RPMI7951 (cell line): ENCODE data around the gene ACBD6. TPM values are rescaled to one million over a fixed set of nuclear protein-coding genes. Genes with fewer than 3 reads are reported as not detected.

Experiments used
- DNase-seq: peaks from one replicate; pipeline ENCODE4 v3.0.0-alpha.2; 2012; ENCODE audit warnings: low read depth
- total RNA-seq: library from RNA; depleted of rRNA; stranded (reverse); fragments of >200 nt; shearing (Covaris generic); gene quantifications from 2 replicates; pipeline ENCODE4 v1.2.3, GENCODE V29; 2014

Gene ACBD6
- total RNA-seq, 1 experiment from 2014 or later = 48.1 TPM

DNA sequence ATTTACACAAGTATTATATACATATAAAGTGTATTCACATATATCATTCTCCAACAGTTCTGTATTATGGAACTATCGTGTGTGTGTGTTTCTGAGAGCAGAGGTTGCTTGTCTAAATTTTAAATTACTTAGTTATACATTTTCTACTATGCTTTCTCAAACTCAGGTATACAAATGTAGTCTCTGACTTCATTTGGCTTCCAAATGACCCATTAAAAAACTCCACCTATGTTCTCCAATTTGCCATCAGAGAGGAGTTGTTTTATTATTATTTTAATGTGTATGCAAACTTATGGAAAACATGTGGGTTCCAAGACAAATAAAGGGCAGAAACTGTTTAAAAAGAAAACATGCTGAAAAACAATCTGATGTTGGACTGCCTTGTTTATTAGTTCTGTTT lies 131.8 kb downstream of the ACBD6 start:
- no peak for DNase-seq

DNA sequence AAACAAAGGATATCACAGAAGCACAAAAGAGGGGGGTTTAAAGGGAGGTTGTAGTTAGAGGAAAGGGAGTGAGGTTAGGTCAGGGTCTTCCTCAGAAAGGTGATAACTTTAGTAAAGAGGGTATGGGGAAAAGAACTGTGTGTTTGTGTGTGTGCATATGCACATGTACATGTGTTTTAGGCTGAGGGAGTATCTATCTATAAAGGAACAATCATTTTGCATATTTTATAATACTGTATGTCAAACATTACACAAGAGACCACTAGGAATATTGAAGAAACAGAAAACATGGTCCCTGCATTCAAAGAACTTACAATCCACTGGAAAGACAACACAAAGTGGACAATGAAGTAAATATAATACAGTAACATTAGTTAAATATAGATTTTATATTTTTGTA lies 132.2 kb downstream of the ACBD6 start:
- no peak for DNase-seq

DNA sequence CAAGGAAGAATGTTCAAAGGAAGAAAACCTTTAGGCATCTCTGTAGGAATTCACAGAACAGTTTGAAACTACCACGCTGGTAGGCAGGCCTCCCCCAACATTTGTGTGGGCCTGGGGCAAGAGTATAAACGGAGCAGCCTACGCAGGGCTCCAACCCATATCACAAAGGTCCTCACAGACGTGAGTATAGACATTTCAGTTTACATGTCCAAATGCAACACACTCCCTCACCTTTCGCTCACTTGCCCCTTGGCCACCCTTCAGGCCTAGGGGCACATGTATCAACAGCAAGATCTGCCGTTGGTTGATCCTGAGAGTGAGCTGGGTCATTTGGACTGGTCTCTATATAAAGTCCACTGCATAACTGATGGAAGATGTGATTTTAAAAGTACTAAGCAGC lies 133.3 kb downstream of the ACBD6 start:
- no peak for DNase-seq

DNA sequence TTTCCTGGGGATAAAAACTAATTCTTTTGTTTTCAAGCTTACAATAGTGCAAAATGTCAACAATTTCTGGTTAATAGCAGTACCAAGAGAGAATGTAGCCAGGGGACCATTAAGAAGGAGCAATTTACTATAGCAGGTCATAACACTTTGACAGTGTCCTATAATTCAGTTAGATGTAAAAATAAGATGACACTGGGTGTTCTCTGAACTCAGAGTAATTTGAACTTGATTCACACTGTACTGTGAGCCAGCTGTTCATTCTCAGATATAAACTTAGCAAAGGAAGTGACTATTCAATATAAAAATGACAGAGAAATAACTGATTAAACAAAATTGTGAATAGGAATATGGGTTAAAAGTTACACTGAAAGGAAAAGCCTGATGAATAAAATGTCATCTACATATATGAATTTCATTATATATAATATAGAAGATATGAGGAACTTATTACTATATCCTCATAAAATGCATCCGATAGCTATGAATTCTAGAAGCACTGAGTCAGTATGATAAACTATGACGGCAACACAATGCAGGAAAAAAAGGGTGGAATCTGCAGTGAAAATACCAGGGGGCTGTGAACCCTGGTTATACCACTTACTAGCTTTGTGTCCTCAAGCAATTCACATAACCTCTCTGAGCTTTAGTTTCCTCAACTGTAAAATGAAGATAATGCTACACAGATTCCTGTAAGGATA lies 135.9 kb downstream of the ACBD6 start:
- DNase-seq = no peak

DNA sequence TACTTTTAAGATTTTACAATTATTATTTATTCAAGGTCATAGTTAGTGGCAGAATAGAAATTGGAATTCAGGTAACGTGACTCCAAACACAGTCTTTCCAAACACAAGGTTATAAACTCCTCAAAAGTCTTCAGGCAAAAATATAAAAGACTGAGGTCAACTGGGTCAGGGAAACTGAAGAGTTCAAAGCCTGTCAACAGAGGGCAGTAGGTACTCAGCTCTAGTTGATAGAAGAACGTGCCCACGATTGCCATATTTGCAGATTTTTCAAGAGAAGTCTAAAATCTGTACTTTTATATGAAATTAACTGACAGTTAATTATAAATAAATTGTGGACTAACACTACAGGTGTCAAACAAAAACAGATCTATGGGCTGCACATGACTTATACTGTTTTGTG lies 137.3 kb downstream of the ACBD6 start:
- peak; percentile 9 for DNase-seq

DNA sequence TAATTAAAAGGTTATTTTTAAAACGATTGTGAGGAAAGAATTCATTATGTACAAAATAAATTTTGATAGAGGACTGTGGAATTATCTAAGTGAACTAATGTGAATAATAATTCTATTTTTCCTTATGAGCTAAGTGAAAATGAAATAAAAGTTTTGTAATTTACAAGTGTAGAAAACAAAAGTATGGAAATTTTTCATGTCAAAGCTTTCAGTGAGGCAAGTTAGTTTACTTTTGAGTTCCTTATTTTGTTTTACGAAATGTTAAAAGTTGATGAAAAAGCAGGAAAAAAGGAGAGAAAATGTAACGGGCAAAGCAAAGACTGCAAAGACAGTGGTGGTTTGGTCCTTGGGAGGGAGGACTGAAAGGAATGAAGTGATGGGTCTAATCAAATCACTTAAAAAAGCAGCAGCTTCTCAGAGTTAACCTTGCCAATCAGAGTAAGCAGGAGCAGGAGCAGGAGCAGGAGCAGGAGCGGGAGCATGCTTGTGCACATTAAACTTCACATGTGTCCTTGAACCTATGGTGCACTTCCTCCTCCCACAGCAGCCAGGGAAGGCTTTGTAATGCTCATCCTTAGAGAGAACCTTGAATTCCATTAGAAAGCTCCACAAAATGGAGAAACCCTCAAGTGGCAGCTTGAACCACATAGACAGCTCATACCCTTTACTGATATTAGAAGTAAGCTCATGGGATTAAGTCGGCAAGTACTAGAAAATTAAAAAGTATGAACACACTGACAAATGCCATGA lies 139.0 kb downstream of the ACBD6 start:
- no peak for DNase-seq

DNA sequence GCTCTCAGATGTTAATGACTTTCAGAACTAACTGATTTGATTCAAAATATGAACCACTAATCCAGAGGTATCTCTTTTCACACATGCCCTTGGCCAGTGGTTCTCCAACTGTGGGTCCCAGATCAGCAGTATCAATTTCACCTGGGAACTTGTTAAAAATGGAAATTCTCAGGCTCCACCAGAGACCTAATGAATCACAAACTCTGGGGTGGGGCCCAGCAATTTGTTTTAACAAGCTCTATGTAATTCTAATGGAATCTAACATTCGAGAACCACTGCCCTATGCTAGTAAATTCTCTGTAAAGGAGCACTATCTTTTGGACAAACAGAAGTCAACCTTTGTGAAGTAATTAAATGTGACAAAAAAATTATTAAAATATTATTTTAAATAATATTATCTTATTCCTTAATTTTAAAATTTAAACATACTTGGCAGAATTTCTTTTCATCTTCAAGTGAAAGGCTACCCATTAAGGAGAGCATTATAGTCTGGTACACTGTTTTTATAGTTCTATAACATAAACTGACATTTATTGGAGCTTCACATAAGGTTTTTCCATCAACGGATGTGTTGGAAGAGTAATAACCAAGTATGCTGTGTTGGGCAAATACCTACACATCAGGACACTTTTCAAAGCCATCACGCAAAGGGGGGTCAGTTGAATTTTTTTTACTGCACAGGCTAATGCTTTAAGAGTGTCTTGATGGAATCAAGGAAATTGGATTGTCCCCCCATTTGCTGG lies 141.9 kb downstream of the ACBD6 start:
- peak; percentile 10 for DNase-seq

DNA sequence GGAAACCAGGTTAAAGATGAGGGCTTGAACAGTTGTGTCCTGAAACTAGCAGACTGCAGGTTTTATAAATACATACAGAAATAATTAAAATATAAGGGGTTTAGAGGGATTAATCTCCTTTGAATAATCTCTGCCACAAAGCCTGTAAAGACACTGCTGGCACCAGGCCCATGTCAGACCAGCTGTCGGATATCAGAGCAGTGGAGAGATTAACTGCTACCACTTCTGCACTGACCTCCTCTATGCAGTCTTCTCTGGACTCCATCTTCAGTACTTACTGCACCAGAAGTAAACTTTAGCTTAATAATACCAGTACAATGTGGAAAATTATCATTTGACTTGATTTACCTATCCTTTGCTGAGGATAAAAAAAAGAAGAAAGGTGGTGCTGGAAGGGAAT lies 143.7 kb downstream of the ACBD6 start:
- DNase-seq = no peak

DNA sequence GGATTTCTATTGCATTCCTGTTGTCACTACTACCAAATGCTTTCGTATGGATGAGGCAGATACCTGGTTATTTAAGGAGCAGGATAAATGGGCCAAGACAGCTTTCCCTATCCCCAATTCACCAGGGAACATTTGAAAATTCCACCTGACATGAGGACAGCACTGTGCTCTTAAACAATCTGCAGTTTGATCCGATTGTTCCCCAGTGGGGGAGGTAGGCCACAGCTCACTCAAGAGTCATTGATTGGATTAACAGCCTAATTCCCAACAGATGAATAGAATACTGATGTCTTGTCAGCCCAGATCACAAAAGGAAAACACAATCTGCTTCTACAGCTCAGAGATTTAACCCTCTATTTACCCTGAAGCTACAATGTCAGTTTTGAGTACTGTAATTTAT lies 148.4 kb downstream of the ACBD6 start:
- DNase-seq = no peak

DNA sequence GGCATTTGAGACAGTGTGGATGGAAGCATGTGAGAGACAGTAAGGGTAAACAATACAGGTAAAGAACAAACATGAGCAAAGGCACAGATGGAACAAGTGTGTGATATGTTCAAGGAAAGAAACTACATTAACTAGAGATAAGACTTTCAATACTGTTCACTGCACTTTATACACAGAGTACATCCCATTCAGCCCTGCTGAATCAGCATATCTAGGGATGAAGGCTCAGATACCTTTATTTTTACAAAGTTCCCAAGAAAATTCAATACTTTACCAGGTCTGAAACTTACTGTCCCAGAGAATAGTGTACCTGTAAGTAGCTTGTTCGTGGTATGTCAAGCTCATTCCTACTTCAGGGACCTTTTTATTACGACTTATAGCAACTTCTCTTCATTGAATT lies 149.8 kb downstream of the ACBD6 start:
- DNase-seq = no peak

DNA sequence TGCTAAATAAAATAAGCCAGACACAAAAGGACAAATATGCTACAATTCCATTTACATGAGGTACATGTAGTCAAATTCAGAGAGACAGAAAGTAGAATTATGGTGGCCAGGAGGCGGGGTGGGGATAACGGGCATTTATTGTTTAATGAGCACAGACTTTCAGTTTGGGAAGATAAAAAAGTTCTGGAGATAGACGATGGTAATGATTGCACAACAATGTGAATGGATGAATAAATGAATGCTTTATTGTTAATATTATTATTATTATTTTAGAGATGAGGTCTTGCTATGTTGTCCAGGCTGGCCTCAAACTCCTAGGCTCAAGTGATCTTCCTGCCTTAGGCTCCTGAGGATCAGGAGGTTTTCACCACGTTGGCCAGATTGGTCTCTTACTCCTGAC lies 150.4 kb downstream of the ACBD6 start:
- DNase-seq = no peak

DNA sequence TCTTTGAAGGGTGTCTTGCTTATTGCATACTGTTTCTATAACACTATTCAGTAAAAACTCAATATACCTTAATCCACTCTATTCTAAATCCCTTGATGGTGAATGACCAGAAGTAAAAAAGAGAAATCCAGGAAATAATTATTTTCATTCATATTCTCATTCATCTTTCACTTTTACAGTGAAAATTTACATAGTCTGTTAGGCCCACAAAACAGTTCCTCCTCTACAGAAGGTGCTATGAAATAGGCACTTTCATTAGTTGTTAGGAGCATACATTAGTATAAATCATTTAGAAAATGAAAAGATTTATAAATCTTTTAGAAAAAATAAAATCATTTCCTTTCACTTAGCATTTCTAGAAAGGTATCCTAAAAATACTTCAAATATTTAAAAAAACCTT lies 157.2 kb downstream of the ACBD6 start:
- no peak for DNase-seq

DNA sequence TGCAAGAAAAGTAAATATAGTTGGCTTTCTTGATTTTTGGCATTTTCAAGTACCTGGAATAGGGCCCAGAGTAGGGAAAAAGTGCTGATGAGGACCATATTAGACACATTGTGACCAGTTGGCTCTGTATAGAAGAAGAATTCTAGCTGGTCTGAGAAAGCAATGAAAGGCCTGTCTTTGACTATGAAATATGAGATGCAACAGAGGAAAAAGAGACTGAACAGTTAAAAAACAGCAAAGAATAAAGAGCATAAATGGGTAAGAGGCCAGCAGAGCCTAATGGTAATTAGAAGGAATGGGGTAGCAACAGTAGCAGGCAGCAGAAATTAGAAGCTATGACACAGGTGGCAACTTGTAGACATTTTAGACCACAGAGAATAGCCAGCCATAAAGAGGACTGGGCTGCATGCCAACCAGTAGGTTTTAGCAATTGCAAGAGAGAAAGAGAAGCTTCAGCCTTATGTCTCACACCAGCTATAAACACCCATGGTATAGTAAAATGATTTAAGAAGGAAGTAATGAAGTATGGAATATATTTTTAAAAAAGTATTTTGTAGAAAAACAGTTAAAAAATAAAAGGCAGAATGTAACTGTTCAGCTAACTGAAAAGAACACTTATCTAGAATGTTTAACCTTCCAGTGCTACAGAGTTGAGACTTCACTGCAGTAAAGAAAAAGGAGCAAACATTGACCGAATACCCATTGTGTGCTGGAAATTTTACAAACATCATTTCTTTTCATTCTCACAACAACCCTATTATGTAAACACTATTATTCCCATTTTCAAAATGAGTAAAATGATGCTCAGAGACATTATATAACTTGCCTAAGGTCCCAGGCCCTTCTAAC lies 158.2 kb downstream of the ACBD6 start:
- DNase-seq = peak; percentile 38

DNA sequence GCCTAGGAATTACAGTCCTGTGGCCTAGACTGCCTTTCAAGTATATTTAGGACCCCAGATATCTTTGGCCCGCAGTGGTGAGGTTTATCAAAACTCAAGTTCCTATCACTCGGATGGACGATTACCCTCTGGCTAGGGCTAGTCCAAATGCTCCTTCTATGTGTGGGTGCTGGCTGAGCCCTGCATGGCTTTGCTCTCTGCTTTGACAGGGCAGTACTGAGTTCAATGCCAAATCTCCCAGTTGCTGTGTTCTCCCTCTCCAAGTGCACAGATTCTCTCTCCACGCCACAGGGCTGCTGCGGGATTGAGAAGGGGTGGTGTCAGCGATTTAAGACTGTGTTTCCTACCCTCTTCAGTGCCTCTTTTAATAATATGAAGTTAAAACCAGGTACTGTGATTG lies 175.3 kb downstream of the ACBD6 start:
- DNase-seq = no peak

DNA sequence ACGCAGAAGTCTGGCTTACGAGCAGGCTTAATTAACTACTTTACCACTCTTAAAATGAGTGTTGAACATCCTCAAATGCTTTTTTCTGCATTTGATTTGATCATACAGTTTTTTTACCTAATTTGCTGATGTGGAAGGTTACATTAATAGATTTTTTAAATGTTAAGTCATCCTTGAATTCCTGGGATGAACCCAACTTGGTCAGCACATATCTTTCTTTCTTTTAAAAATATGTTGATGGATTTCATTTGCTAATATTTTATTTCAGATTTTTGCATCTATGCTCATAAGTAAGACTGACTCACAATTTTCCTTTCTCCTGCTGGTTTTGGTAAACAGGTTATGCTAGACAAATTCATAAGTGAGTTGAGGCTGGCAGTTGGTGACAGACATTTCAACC lies 189.5 kb downstream of the ACBD6 start:
- DNase-seq = no peak

DNA sequence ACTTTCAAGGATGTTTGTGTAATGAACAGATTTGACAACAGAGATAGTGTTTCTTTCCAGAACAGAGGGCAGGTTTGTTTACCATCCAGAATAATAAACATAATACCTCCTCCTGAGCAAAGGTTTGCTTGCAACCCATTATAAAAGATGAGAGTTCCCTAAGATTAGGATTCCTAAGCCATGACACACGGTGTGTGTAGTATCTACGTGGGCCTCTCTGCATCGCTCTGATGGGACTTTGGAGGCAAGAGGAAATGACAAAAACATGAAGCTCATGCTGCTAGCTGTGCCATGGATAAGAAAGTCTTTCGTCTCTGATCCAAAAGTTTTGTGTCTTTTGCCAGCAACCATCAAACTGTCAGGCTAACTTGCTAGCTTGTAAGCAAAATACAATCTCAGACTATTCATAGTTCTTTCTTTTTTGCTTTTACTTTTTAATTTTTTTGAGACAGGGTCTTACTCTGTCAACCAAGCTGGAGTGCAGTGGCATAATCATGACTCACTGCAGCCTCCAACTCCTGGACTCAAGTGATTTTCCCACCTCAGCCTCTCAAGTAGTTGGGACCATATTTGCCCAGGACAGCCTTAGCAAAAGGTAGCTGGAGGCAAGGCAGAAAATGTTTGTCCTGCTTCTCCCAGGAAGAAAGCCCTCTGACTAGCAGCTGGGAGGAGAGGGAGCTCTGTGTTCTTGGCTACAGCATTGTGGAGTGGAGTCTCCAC lies 191.2 kb downstream of the ACBD6 start:
- peak; percentile 23 for DNase-seq

DNA sequence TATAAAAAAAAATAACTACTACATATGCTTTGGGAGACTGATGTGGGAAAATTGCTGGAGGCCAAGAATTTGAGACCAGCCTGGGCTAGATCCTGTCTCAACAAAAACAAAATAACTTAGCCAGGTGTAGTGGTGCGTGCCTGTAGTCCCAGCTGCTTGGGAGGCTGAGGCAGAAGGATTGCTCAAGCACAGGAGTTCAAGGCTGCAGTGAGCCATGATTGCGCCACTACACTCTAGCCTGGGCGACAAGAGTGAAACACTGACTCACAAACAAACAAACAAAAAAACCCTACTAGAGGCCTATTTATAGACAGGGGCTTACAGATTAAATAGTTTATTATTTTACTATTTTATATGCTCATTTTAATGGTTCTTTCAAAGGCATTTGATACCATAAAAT lies 192.3 kb downstream of the ACBD6 start:
- DNase-seq = peak; percentile 20

DNA sequence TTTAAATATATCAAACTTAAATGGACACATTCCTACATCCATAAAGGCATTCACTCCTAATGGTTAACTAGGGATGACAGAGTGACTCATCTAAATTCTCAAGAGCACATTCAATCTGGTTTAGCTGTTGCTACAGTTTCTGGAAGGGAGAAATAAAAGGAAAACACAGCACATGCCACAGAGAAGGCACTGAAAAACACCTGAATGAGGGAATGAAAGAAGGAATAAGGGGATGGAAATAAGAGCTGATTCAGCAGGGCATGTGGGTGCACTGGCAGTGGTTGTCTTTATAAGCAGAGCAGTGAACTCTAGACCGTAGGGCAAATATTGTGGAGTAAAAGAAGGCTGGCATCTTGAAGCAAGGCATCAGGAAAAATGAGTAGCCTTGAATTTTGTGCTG lies 193.0 kb downstream of the ACBD6 start:
- DNase-seq = peak; percentile 39

DNA sequence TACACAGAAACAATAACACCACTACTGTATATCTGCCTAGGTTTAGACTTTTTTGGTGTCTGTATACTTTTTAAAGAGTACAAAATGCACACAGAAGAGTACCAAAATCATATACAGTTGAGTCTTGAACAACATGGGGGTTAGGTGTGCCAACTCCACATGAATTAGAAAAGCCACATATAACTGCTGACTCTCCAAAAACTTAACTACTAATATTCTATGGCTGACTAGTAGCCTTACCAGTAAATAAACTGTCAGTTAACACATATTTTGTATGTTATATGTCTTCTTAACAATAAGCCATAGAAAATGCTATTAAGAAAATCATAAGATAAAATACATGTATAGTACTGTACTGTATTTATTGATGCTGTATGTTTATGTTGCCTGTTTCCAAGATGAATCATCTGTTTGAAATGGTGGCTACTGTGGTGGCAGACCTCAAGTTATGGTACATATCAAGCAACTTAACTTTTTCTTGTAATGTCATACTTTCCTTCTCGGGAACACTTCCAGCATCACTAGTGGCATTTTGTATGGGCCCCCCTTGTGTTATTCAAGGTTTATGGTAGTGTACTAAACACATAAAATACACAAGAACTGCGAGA lies 201.1 kb downstream of the ACBD6 start:
- DNase-seq = peak; percentile 14

DNA sequence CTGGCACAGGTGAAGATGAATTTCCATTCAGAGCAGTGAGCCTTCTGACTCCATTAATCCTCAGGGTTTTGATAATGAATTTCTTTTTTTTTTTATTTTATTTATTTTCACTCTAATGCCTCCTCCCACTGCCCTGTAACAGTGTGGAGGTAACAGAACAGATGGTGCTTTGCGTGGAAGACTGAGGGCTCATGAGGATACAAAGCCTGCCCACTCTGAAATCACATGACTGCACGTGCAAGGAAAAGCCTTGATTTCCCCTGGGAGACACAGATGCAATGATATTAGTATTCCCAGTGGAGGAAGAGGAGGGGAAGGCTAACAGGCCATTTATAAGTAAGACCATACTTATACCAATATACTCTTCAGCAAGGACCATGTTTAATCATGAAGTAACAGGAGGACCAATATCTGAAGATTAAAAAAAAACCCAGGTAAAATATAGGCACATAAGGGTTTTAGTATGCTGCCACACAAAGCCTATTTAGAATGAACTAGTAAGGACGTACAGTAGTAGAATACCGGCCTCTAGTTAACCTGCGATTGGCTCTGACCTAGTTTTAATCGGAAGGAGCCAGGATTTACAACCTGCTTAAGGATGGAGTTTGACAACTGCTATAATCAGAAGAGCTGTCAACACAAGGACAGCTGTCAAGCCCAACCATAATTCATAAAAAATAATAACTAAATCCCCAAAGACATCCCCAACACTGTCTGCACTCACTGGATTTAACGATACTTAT lies 202.7 kb downstream of the ACBD6 start:
- DNase-seq = no peak
